HFF-Myc (cell line): Measurements from ENCODE around the gene CTDP1.

Experiments
- DNase-seq: peaks from one replicate; pipeline ENCODE4 v3.0.0-alpha.2; 2011; ENCODE audit warnings: low read depth; ENCODE audit errors: extremely low read depth
- H3K4me3 ChIP-seq: replicated peaks from 2 replicates; pipeline ENCODE4 v1.5.1; 2011; ENCODE audit warnings: low read depth, mild to moderate bottlenecking, control low read depth, low read length
- TF ChIP-seq, protein P1 (sequence below): IDR thresholded peaks from 2 replicates; pipeline ENCODE4 v1.5.1; 2012; ENCODE audit warnings: mild to moderate bottlenecking, low read depth, low read length, control low read depth; ENCODE audit errors: missing control alignments

The CTDP1 gene

GRCh38 chr18:79800371-79801180 lies 121.0 kb downstream of the CTDP1 start:
- DNase-seq = no peak
- TF ChIP-seq, protein P1, sequence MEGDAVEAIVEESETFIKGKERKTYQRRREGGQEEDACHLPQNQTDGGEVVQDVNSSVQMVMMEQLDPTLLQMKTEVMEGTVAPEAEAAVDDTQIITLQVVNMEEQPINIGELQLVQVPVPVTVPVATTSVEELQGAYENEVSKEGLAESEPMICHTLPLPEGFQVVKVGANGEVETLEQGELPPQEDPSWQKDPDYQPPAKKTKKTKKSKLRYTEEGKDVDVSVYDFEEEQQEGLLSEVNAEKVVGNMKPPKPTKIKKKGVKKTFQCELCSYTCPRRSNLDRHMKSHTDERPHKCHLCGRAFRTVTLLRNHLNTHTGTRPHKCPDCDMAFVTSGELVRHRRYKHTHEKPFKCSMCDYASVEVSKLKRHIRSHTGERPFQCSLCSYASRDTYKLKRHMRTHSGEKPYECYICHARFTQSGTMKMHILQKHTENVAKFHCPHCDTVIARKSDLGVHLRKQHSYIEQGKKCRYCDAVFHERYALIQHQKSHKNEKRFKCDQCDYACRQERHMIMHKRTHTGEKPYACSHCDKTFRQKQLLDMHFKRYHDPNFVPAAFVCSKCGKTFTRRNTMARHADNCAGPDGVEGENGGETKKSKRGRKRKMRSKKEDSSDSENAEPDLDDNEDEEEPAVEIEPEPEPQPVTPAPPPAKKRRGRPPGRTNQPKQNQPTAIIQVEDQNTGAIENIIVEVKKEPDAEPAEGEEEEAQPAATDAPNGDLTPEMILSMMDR = no peak
- H3K4me3 ChIP-seq = no peak overlapping the region

- no peak overlapping the region for H3K4me3 ChIP-seq
- no peak for DNase-seq
- TF ChIP-seq, protein P1 = no peak
These were observed 121.6 kb downstream of the CTDP1 start for GRCh38 chr18:79801217-79801616.

GRCh38 chr18:79801641-79802040 lies 122.0 kb downstream of the CTDP1 start:
- TF ChIP-seq, protein P1 = no peak
- no peak overlapping the region for H3K4me3 ChIP-seq
- no peak for DNase-seq

GRCh38 chr18:79802298-79802697 lies 122.7 kb downstream of the CTDP1 start:
- TF ChIP-seq, protein P1 = no peak
- DNase-seq = no peak

DNA sequence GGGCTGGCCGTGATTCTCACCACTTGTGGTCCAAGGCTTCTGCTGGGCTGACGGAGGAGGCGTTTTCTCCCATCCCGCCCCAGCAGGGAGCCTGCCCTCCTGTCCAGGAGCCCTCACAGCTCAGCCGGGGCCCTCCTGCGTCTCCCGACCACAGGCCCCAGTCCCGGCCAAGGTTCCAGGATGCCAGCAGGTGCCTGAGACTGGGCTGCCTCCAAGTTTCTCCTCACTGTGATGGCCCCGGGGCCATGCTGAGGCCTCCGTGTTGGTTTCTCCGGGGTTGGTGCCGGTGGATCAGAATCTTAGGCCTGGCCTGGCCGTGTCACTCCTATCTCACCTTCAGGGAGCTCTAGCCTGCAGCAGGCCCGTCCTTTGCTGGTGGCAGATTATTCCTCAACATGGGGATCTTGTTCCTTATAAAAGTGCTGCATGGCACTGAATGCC lies 124.0 kb downstream of the CTDP1 start:
- no peak overlapping the region for H3K4me3 ChIP-seq
- DNase-seq = no peak
- TF ChIP-seq, protein P1 = no peak

More at GRCh38 chr18:79802298-79802697, 122.7 kb downstream of the CTDP1 start:
- no peak overlapping the region for H3K4me3 ChIP-seq
